Inflammatory macrophage treated with lipopolysaccharide for 1 hour (primary cell): ENCODE results near the gene ELAVL1.

Experiments
- DNase-seq, 2 donors: peaks; one replicate each; pipeline ENCODE4 v3.0.0-alpha.2; 2020 to 2022

ELAVL1 gene

GRCh38 chr19:7908742-7909461 is 96.5 kb downstream of the ELAVL1 start:
- DNase-seq, result no peak
